Measurements from ENCODE around the gene UPF1. TPM values are rescaled to one million over a fixed set of nuclear protein-coding genes. Genes with fewer than 3 reads are reported as not detected.

UPF1 gene
- total and polyA plus RNA-seq, 2 of the 13 experiments (the other 11 are each of a cell fraction or from before 2014, with no cell fraction given), result 16.9 to 41.8 TPM

GRCh38 chr19:18846862-18847548, 15.2 kb downstream of the UPF1 start (continued):
- TF ChIP-seq PAX8 (CRISPR knock-in tag; IDR thresholded peaks at IDR 0.05; ENCODE audit: borderline replicate concordance) (no peak), RAD21 (CRISPR knock-in tag; IDR thresholded peaks at IDR 0.05) (peak; percentile 92), ZSCAN31 (CRISPR knock-in tag; IDR thresholded peaks at IDR 0.05; ENCODE audit: low read depth) (peak; percentile 4; the same call in 1 of the 2 replicates), ZFY (CRISPR knock-in tag; IDR thresholded peaks at IDR 0.05) (peak; percentile 40; the same call in 1 of the 2 replicates), KDM2A (CRISPR knock-in tag; IDR thresholded peaks at IDR 0.05; ENCODE audit: borderline replicate concordance, low read depth) (peak; percentile 34; the same call in 1 of the 2 replicates), ZNF687 (CRISPR knock-in tag; IDR thresholded peaks at IDR 0.05) (peak; percentile 52), DRAP1 (CRISPR knock-in tag; IDR thresholded peaks at IDR 0.05) (no peak), RXRA (CRISPR knock-in tag; IDR thresholded peaks at IDR 0.05) (no peak; the same call in 1 of the 2 replicates), UBTF (CRISPR knock-in tag; IDR thresholded peaks at IDR 0.05) (0 out of 2 replicates have a peak, but pooled peaks have one; percentile 20), BRF2 (CRISPR knock-in tag; IDR thresholded peaks at IDR 0.05) (no peak), XRCC5 (optimal IDR thresholded peaks at IDR 0.05; ENCODE audit: low read length) (peak; percentile 33), ZNF446 (CRISPR knock-in tag; IDR thresholded peaks at IDR 0.05) (no peak), ZNF776 (CRISPR knock-in tag; IDR thresholded peaks at IDR 0.05) (no peak), SPEN (CRISPR knock-in tag; IDR thresholded peaks at IDR 0.05; ENCODE audit: low read depth) (0 out of 2 replicates have a peak, but pooled peaks have one; percentile 29), ZNF891 (CRISPR knock-in tag; IDR thresholded peaks at IDR 0.05) (0 out of 2 replicates have a peak, but pooled peaks have one; percentile 20)
- TF ChIP-seq, protein P1, sequence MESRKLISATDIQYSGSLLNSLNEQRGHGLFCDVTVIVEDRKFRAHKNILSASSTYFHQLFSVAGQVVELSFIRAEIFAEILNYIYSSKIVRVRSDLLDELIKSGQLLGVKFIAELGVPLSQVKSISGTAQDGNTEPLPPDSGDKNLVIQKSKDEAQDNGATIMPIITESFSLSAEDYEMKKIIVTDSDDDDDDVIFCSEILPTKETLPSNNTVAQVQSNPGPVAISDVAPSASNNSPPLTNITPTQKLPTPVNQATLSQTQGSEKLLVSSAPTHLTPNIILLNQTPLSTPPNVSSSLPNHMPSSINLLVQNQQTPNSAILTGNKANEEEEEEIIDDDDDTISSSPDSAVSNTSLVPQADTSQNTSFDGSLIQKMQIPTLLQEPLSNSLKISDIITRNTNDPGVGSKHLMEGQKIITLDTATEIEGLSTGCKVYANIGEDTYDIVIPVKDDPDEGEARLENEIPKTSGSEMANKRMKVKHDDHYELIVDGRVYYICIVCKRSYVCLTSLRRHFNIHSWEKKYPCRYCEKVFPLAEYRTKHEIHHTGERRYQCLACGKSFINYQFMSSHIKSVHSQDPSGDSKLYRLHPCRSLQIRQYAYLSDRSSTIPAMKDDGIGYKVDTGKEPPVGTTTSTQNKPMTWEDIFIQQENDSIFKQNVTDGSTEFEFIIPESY (CRISPR knock-in tag; IDR thresholded peaks at IDR 0.05), result peak; percentile 72
- TF ChIP-seq, protein P2, sequence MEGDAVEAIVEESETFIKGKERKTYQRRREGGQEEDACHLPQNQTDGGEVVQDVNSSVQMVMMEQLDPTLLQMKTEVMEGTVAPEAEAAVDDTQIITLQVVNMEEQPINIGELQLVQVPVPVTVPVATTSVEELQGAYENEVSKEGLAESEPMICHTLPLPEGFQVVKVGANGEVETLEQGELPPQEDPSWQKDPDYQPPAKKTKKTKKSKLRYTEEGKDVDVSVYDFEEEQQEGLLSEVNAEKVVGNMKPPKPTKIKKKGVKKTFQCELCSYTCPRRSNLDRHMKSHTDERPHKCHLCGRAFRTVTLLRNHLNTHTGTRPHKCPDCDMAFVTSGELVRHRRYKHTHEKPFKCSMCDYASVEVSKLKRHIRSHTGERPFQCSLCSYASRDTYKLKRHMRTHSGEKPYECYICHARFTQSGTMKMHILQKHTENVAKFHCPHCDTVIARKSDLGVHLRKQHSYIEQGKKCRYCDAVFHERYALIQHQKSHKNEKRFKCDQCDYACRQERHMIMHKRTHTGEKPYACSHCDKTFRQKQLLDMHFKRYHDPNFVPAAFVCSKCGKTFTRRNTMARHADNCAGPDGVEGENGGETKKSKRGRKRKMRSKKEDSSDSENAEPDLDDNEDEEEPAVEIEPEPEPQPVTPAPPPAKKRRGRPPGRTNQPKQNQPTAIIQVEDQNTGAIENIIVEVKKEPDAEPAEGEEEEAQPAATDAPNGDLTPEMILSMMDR (CRISPR knock-in tag; IDR thresholded peaks at IDR 0.05), result peak; percentile 92

All from HepG2 (cell line).